Heart left ventricle (tissue), 16 donors: Measurements from ENCODE around the gene HCN2. TPM values are rescaled to one million over a fixed set of nuclear protein-coding genes. Genes with fewer than 3 reads are reported as not detected.
"Not testable (repeated sequence)": the region's sequence is repeated elsewhere in the genome, so short reads cannot be mapped to it uniquely, and the experiment has no call there.

ENCODE experiments used
- ATAC-seq, 4 donors: fragments of 200-7000 bp; cut with Tn5 transposase; one replicate each; pipeline ENCODE4 v1.9.1; 2020 to 2022; ENCODE audit warnings: moderate library complexity in 4 of 4, mild to moderate bottlenecking in 3 of 4, moderate number of reproducible peaks in 1 of 4
- DNase-seq, 5 donors: peaks; one replicate each; pipeline ENCODE4 v3.0.0-alpha.2; 2020
- H3K27ac ChIP-seq, 12 donors: fragments of 200-600 bp; sonication (generic) in 4 of 12; one replicate each; pipeline versions ENCODE4 v1.5.0 to v1.8.0; 2016 to 2022; ENCODE audit warnings: mild to moderate bottlenecking in 2 of 12
- H3K27me3 ChIP-seq, 9 donors: fragments of 200-600 bp; sonication (generic) in 2 of 9; one replicate each; pipeline versions ENCODE4 v1.5.1 to v1.8.0; 2016 to 2022; ENCODE audit warnings: mild to moderate bottlenecking in 3 of 9
- H3K36me3 ChIP-seq, 9 donors: fragments of 200-600 bp; sonication (generic) in 2 of 9; one replicate each; pipeline versions ENCODE4 v1.5.0 to v1.8.0; 2018 to 2022; ENCODE audit warnings: mild to moderate bottlenecking in 2 of 9
- H3K4me1 ChIP-seq, 12 donors: fragments of 200-600 bp; sonication (generic) in 4 of 12; one replicate each; pipeline versions ENCODE4 v1.5.0 to v1.8.0; 2016 to 2022; ENCODE audit warnings: mild to moderate bottlenecking in 3 of 12
- H3K4me3 ChIP-seq, 12 donors: fragments of 200-600 bp; sonication (generic) in 4 of 12; one replicate each; pipeline versions ENCODE4 v1.5.0 to v1.8.0; 2017 to 2022; ENCODE audit warnings: mild to moderate bottlenecking in 9 of 12, moderate library complexity in 4 of 12
- H3K9me3 ChIP-seq, 12 donors: fragments of 200-600 bp; sonication (generic) in 4 of 12; one replicate each; pipeline versions ENCODE4 v1.5.0 to v1.8.0; 2016 to 2022; ENCODE audit warnings: mild to moderate bottlenecking in 1 of 12
- POLR2A ChIP-seq, 2 donors: fragments of 450-650 bp; IDR thresholded peaks; one replicate each; pipeline ENCODE4 v1.6.1; 2017; ENCODE audit warnings: antibody characterized with exemption in 2 of 2, mild to moderate bottlenecking in 2 of 2, moderate library complexity in 2 of 2
- WGBS, 4 donors: extraction: QIAGEN DNeasy Blood & Tissue Kit in 2 of 4; methylation state at CpG; one replicate each; pipeline versions ENCODE4 v1.1.5 to v1.1.7; 2013 to 2018; 5-methylcytosine and 5-hydroxymethylcytosine counted together
- intact Hi-C, 10 donors: fragments of 100-400 bp; cut with DNase I; formaldehyde crosslinking; loops; one replicate each; pipeline versions ENCODE4 v1.11.1 to v1.14.2; 2022
- polyA plus RNA-seq, 2 donors: library from polyadenylated mRNA; stranded (reverse); fragments of 200-250 nt; gene quantifications; one replicate each; pipeline ENCODE4 v1.2.3, GENCODE V29; 2013
- total RNA-seq, 9 donors: library from RNA; depleted of rRNA in 2 of 9; stranded (reverse); fragments of >200 nt in 2 of 9; fragmentation: NEBNext Ultra II Directional in 3 of 9; extraction: Animal tissue kit (Norgen Biotek cat#: 25700) in 3 of 9; gene quantifications; one replicate each; pipeline versions ENCODE4 v1.1.0 to v1.2.4, GENCODE V29; 2016 to 2023
- TF ChIP-seq, protein P1 (sequence below), 12 donors: fragments of 200-600 bp; sonication (generic) in 4 of 12; IDR thresholded peaks; one replicate each; pipeline versions ENCODE4 v1.5.0 to v1.8.0; 2018 to 2022; ENCODE audit warnings: antibody characterized with exemption in 12 of 12, mild to moderate bottlenecking in 5 of 12
- donor health status: ischemic (EF 13 %, LVEDD 7.1; RV severe dilation, severe dysfunction).
- donor health status: healthy with polysubstance abuse.
- donor health status: DM: no; HTN: yes; CAD: no.
- donor health status: DM: no; HTN: no; CAD: no.
- donor health status: ischemic (EF 25% LVEDD 6.9; RV normal size, moderate dysfunction).
- donor health status: ischemic (EF 25% LVEDD 5.7; RV mildly dilated, moderate dysfunction).
- donor health status: healthy.
- donor health status: DM: yes; HTN: yes; CAD: no.
- donor health status: ischemic (EF 35%, LVEDD 5.7; RV mildly dilated, moderate dysfunction).
- donor health status: nonischemic (EF 11% LVEDD 7.7; RV severe dilation, severe dysfunction).
- donor health status: DM: yes; HTN: yes; CAD: no.
- donor health status: PGD.
- donor health status: ischemic (EF 29% LVEDD 5.4; RV normal size, mild dysfunction).
- donor health status: nonischemic (EF 23%, LVEDD 6.1; RV moderate dilation, normal function).

HCN2 gene
- total and polyA plus RNA-seq, 11 donors, result 4.1 to 27.4 (median 15.4) TPM

DNA sequence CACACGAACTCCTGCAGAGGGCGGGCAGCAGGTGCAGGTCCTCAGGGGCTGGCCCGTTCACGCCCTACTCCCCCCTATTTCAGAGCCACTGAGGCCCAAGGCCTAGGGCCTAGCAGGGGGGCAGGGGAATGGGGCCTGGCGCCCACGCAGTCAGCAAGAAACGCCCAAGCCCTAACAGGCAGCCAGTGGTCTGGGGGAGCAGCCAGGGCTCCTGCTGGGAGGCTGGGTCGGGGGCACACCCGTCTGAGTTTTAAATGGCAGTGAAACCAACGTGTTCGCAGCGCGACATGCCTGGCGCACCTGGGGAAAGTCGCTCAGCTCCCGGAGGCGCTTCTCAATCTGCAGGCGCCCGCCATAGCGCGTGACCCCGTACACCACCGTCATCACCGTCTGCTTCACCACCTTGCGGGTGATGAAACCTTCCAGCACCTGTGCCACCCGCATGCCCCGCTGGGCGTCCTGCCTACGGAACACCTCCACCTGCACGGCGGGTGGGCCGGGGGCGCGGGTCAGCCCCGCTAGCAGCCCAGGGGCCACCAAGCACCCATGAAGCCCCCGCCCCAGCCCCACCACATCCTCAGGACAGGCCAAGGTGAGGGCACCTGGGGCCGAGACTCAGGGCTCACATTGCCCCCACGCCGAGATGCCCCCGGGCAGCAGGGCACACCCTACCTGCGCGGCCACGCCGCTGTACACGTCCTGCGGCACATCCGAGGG, 29.8 kb downstream of the HCN2 start:
- DNase-seq (no peak), ATAC-seq (no peak)
- peaks cover 0 to 3% (median 0%) of the 10 kb centered on the region in 9 donors for H3K27me3 ChIP-seq
- TF ChIP-seq, protein P1, sequence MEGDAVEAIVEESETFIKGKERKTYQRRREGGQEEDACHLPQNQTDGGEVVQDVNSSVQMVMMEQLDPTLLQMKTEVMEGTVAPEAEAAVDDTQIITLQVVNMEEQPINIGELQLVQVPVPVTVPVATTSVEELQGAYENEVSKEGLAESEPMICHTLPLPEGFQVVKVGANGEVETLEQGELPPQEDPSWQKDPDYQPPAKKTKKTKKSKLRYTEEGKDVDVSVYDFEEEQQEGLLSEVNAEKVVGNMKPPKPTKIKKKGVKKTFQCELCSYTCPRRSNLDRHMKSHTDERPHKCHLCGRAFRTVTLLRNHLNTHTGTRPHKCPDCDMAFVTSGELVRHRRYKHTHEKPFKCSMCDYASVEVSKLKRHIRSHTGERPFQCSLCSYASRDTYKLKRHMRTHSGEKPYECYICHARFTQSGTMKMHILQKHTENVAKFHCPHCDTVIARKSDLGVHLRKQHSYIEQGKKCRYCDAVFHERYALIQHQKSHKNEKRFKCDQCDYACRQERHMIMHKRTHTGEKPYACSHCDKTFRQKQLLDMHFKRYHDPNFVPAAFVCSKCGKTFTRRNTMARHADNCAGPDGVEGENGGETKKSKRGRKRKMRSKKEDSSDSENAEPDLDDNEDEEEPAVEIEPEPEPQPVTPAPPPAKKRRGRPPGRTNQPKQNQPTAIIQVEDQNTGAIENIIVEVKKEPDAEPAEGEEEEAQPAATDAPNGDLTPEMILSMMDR (IDR thresholded peaks at IDR 0.05), result no peak
- TF ChIP-seq POLR2A (IDR thresholded peaks at IDR 0.05), result no peak
- no peak overlapping the region for H3K27ac ChIP-seq
- H3K36me3 ChIP-seq, result peaks cover 0 to 74% (median 51%) of the 10 kb centered on the region in 9 donors
- peaks cover 0 to 5% (median 0%) of the 10 kb centered on the region in 12 donors for H3K4me1 ChIP-seq
- no peak overlapping the region for H3K4me3 ChIP-seq
- intact Hi-C loops, result no loop called here
- WGBS, 4 donors, result 95 to 98% (median 96%) methylated on average over 37 to 47 of the region's 47 CpGs
- no peaks in the 10 kb centered on the region for H3K9me3 ChIP-seq

DNA sequence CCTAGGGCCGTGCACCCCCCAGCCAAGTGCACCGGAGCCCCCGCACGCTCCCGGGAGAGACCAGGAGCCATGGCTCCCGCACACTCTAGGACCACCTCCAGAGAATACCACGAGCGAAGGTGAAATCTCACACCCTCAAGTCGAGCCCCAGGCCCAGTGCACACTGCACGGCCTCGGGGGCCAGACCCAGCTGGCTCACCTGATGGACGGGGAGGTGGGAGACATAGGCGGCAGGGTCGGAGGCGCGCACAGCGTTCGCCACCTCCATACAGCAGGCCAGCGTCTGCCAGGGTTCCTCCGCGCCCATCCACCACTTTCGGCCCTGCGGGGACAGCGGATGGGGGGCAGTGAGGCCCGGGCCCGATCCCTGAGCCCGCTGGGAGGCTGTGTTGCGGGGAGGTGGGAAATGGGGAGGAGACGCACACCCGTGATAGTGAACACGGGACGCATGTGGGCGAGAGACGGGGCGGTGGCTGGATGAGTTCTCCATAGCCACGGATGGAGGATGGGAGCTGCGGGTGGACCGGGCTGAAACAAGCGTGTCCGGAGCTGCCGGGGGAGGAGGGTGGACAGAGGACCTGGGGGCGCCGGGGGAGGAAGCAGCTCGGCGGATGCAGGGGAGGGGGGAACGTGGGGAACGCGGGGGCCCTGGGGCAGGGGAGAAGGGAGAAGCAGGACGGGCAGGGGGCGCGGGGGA, 30.6 kb downstream of the HCN2 start:
- Histone ChIP-seq H3K27ac (no peak overlapping the region), H3K4me3 (no peak overlapping the region), H3K36me3 (peaks cover 0 to 83% (median 59%) of the 10 kb centered on the region in 9 donors), H3K27me3 (peaks cover 0 to 3% (median 0%) of the 10 kb centered on the region in 9 donors), H3K4me1 (peaks cover 0 to 5% (median 0%) of the 10 kb centered on the region in 12 donors), H3K9me3 (no peaks in the 10 kb centered on the region)
- WGBS, 4 donors, result 92 to 95% (median 94%) methylated on average over 18 to 51 of the region's 51 CpGs
- intact Hi-C loops, result no loop called here
- TF ChIP-seq POLR2A (IDR thresholded peaks at IDR 0.05), result no peak
- TF ChIP-seq, protein P1 (IDR thresholded peaks at IDR 0.05), result no peak
- no peak for DNase-seq
- no peak for ATAC-seq

DNA sequence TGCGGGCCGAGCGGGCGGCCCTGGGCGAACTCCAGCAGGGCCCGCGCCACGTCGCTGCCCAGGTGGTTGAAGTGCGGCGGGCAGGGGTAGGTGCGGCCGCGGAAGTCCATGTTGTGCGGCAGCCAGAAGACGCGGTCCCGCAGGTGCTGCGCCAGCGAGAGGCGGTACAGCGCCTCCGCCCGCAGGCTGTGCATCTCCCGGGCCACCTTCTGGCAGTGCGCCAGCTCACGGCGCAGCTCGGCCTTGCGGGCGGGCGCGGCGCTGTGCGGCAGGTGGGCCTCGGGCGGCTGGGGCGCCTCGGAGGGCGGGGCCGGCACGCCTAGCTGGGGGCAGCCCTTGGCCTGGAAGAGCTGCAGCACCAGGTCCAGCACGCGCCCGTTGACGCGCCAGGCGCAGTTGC, 31.5 kb downstream of the HCN2 start:
- WGBS, 4 donors, result 97 to 99% (median 98%) methylated on average over 17 to 48 of the region's 48 CpGs
- DNase-seq, H3K27me3 ChIP-seq, H3K4me1 ChIP-seq, intact Hi-C loops, H3K4me3 ChIP-seq, ATAC-seq, H3K9me3 ChIP-seq, H3K27ac ChIP-seq: not testable (repeated sequence)
- H3K36me3 ChIP-seq, result peaks cover 3 to 89% (median 67%) of the 10 kb centered on the region in 9 donors

DNA sequence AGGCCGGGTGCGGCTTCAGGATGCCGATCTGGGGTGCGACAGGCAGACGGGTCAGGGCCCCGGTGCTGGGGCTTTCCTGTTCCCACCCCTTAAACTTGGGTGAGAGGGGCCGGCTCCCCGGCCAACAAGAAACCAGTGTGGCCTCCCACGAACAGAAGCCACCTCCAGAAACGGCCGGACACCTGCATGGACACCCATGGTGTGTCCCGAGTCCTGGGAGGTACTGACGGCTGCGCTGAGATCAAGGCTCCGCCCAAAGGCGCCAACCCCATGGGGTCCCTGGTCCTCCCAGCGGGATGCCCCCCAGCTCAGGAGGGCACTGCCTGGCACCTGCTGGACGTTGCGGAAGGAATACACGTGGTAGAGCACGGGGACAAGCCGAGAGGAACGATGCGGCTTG, 32.1 kb downstream of the HCN2 start:
- Histone ChIP-seq H3K9me3 (no peaks in the 10 kb centered on the region), H3K36me3 (peaks cover 3 to 88% (median 67%) of the 10 kb centered on the region in 9 donors), H3K4me3 (no peak overlapping the region), H3K27ac (no peak overlapping the region), H3K27me3 (no peaks in the 10 kb centered on the region), H3K4me1 (no peaks in the 10 kb centered on the region)
- TF ChIP-seq, protein P1 (IDR thresholded peaks at IDR 0.05), result no peak
- TF ChIP-seq POLR2A (IDR thresholded peaks at IDR 0.05), result no peak
- ATAC-seq, result no peak
- no peak for DNase-seq
- intact Hi-C loops, result no loop called here
- 93 to 96% (median 94%) methylated on average over 14 to 24 of the region's 24 CpGs for WGBS, 4 donors
